GM12864 (cell line): ENCODE measurements around the gene OR2M2.

Source experiments
- DNase-seq: peaks from one replicate; pipeline ENCODE4 v3.0.0-alpha.2; 2011; ENCODE audit warnings: low read depth
- H3K4me3 ChIP-seq: 2 replicates; pipeline ENCODE4 v1.5.1; 2011; ENCODE audit warnings: mild to moderate bottlenecking, low read depth, low read length, control low read depth
- CTCF ChIP-seq: IDR thresholded peaks from 2 replicates; pipeline ENCODE4 v1.5.1; 2011; ENCODE audit warnings: low read depth, mild to moderate bottlenecking, moderate library complexity, low read length, control low read depth, inconsistent platforms; ENCODE audit errors: missing control alignments

Gene OR2M2, protein sequence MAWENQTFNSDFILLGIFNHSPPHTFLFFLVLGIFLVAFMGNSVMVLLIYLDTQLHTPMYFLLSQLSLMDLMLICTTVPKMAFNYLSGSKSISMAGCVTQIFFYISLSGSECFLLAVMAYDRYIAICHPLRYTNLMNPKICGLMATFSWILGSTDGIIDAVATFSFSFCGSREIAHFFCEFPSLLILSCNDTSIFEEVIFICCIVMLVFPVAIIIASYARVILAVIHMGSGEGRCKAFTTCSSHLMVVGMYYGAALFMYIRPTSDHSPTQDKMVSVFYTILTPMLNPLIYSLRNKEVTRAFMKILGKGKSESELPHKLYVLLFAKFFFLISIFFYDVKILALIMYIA

DNA sequence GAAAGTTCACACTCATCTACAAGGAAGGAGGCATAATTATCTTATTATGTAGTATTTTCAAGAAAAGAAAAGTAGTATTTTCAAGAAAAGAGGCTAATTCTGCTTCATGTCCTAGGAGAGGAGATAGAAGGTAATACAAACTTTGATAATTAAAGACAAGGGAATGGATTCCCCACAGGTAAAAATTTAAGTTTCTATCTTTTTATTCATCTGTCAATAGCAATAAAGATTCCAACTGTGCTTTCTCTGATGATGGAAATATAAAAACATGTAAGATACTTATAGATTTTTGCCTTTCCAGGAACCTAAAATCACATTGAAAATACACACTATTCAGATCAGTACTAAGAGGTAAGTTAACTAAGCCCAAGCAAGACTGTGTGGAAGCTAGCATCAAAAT is at the start of gene OR2M2:
Gene OR2M2, plus strand, starts transcription at position 301 of the 400 bp plus-strand sequence. CDS start 5,165 bp downstream, outside the sequence.
- no peak for DNase-seq
- no peak for TF ChIP-seq CTCF

DNA sequence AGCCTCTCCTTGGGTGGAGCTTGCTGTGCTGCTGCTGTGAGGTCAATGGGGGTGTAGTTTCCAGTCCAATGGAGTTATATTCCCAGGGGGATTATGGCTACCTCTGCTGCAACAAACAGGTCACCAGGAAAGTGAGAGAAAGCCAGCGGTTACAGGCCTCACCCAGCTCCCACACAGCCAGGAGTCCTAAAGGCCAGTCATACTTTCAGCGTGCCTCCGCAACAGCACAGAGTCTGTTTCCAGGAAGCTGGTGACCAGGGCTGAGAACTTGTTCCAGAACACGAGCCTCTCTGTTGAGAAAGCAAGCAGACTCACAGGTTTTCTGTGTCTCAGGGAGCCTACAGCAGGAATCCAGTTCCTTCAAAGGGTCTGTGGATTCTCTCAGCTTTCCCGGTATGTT is 47.0 kb upstream of the OR2M2 start:
- TF ChIP-seq CTCF: no peak
- H3K4me3 ChIP-seq: no peak overlapping the region
- DNase-seq: no peak

More for the DNA sequence above, at the start of gene OR2M2:
- no peak within 1 kb of the TSS for H3K4me3 ChIP-seq

- no peak for DNase-seq
- TF ChIP-seq CTCF: no peak
- H3K4me3 ChIP-seq: no peak overlapping the region
These were observed 37.8 kb upstream of the OR2M2 start for GRCh38 chr1:248136811-248137210.

DNA sequence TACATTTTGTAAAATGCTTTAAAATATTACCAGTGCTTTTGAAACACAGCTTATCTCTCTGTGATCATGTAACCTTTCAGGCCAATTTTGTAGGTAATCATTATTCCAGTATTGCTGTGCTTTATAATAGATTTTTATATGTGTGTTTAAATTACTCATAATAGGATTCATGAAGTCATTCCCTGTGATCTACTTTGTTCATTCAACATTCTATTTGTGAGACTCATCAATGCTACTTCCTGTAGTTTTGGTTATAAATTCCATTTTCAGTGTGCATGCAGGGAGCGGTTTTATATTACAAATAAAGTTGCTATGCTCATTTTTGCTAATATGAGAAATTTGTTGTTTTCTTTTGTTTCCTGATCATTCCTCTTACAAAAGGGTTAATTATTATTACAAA is 33.8 kb upstream of the OR2M2 start:
- TF ChIP-seq CTCF: no peak
- no peak for DNase-seq
- no peak overlapping the region for H3K4me3 ChIP-seq

GRCh38 chr1:248143311-248143710 is 31.3 kb upstream of the OR2M2 start:
- H3K4me3 ChIP-seq: no peak overlapping the region
- TF ChIP-seq CTCF: no peak
- DNase-seq: no peak

- DNase-seq: no peak
- H3K4me3 ChIP-seq: no peak within 1 kb of the TSS
- TF ChIP-seq CTCF: no peak
These were observed 30.0 kb upstream of the OR2M2 start, which contains the start of gene OR2M5 for GRCh38 chr1:248144513-248145198. Gene OR2M5, plus strand, starts transcription at chr1:248145148. Its CDS starts 0 bp downstream, at chr1:248145148.
